Measurements from ENCODE around the gene TMEM88. TPM values are rescaled to one million over a fixed set of nuclear protein-coding genes. Genes with fewer than 3 reads are reported as not detected.

Gene TMEM88
- total RNA-seq, 1 donor from 2014 or later, result 33.7 TPM

DNA sequence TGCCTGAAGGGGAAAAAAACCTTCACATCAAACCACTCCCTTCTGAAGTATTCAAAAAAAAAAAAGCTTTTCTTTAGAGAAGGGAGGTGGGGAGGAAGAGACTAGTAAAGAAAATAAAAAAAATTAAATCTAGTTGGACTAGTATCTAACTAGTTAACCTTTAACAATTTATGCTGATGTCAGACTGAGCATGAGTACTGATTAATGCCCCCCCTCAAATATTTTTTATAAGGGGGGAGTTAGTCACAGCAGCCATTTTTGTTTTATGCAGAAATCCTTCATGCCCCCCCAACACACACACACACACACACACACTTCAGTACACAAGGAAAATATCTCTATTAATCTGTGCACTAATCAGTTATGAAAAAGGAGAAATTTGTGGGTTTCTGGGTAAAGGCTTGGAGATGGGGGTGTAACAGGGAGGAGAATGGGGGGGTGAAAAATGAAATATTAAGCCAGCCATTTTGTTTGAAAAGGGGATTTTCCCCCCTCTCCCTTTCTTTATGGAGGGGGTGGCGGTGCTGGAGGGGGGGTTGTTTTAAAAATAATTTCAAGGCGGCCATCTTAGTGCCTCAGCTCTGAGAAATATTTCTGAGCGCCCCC lies 29.0 kb downstream of the TMEM88 start:
- H3K27ac ChIP-seq (ENCODE audit: low read depth, low read length), result peak overlapping the region; percentile 8
- peak overlapping the region; percentile 15 for H3K27ac Mint-ChIP-seq (ENCODE audit: unreplicated experiment)
- H4K20me1 ChIP-seq (ENCODE audit: insufficient read depth, low read length), result peaks cover 12% of the 10 kb centered on the region
- no peaks in the 10 kb centered on the region for H3K9me3 Mint-ChIP-seq (ENCODE audit: unreplicated experiment)
- H3K27me3 ChIP-seq (ENCODE audit: insufficient read depth, low read length), result no peaks in the 10 kb centered on the region
- peak overlapping the region; percentile 83 for H3K4me2 ChIP-seq (ENCODE audit: low read length)
- H3K4me3 Mint-ChIP-seq (ENCODE audit: unreplicated experiment), result peak overlapping the region; percentile 82
- H3K36me3 Mint-ChIP-seq (ENCODE audit: low read depth, unreplicated experiment), result no peaks in the 10 kb centered on the region
- DNase-seq (ENCODE audit: low read depth) (peak; percentile 45), FAIRE-seq (no peak)
- no peaks in the 10 kb centered on the region for H3K27me3 Mint-ChIP-seq (ENCODE audit: low read depth, unreplicated experiment)
- H3K79me2 ChIP-seq (ENCODE audit: insufficient read depth, low read length), result peaks cover 23% of the 10 kb centered on the region
- TF ChIP-seq, protein P1, sequence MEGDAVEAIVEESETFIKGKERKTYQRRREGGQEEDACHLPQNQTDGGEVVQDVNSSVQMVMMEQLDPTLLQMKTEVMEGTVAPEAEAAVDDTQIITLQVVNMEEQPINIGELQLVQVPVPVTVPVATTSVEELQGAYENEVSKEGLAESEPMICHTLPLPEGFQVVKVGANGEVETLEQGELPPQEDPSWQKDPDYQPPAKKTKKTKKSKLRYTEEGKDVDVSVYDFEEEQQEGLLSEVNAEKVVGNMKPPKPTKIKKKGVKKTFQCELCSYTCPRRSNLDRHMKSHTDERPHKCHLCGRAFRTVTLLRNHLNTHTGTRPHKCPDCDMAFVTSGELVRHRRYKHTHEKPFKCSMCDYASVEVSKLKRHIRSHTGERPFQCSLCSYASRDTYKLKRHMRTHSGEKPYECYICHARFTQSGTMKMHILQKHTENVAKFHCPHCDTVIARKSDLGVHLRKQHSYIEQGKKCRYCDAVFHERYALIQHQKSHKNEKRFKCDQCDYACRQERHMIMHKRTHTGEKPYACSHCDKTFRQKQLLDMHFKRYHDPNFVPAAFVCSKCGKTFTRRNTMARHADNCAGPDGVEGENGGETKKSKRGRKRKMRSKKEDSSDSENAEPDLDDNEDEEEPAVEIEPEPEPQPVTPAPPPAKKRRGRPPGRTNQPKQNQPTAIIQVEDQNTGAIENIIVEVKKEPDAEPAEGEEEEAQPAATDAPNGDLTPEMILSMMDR (IDR thresholded peaks at IDR 0.05; ENCODE audit: insufficient read depth, low read depth, low read length), result no peak
- no peak for TF ChIP-seq EZH2 (IDR thresholded peaks at IDR 0.05; ENCODE audit: insufficient read depth, low read length)
- no peaks in the 10 kb centered on the region for H3K9me3 ChIP-seq (ENCODE audit: insufficient read depth, low read depth, low read length)
- peaks cover 26% of the 10 kb centered on the region for H3K4me1 ChIP-seq (ENCODE audit: insufficient read depth, low read length)
- peak overlapping the region; percentile 49 for H3K4me3 ChIP-seq (ENCODE audit: insufficient read depth, low read depth, low read length)
- H3K36me3 ChIP-seq (ENCODE audit: insufficient read depth, low read length), result peaks cover 14% of the 10 kb centered on the region
- peak overlapping the region; percentile 75 for H3K9ac ChIP-seq (ENCODE audit: low read length)
- peak overlapping the region; percentile 8 for H2AFZ ChIP-seq (ENCODE audit: low read depth, low read length)
- H3K4me1 Mint-ChIP-seq (ENCODE audit: low read depth, unreplicated experiment), result no peaks in the 10 kb centered on the region

DNA sequence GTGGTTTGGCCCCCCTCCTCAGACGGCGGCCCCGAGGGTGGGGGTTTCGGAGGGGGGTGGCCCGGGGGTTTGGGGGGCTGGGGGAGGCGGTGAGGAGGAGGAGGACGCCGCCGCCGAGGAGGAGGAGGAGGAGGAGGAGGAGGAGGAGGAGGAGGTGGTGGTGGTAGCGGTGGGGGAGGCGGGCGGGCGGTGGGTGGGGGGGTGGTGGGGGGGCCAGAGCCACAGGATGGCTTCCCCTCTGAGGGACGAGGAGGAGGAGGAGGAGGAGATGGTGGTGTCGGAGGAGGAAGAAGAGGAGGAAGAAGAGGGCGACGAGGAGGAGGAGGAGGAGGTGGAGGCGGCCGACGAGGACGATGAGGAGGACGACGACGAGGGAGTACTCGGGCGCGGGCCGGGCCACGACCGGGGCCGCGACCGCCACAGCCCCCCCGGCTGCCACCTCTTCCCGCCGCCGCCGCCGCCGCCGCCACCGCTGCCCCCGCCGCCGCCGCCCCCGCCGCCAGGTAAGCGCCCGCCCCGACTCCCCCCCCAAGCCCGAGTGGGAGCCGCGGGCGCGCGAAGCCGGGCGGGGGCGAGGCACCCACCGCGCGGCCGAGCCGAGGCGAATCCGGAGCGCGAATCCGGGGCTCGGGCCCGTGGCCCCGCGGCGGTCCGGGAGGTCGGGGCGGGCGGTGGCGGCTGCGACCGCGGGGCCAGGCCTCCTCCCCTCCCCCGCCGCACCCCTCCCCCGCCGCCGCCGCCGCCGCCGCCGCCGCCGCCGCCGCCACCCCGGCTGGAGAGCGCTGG lies 29.9 kb downstream of the TMEM88 start:
- Histone ChIP-seq H3K9me3 (ENCODE audit: insufficient read depth, low read depth, low read length) (no peaks in the 10 kb centered on the region), H3K27me3 (ENCODE audit: insufficient read depth, low read length) (no peaks in the 10 kb centered on the region), H3K4me1 (ENCODE audit: insufficient read depth, low read length) (peaks cover 35% of the 10 kb centered on the region), H3K4me3 (ENCODE audit: insufficient read depth, low read depth, low read length) (peak overlapping the region; percentile 71), H3K79me2 (ENCODE audit: insufficient read depth, low read length) (peaks cover 32% of the 10 kb centered on the region), H2AFZ (ENCODE audit: low read depth, low read length) (no peak overlapping the region), H3K36me3 (ENCODE audit: insufficient read depth, low read length) (peaks cover 14% of the 10 kb centered on the region), H3K27ac (ENCODE audit: low read depth, low read length) (peak overlapping the region; percentile 84), H4K20me1 (ENCODE audit: insufficient read depth, low read length) (peaks cover 21% of the 10 kb centered on the region), H3K4me2 (ENCODE audit: low read length) (peak overlapping the region; percentile 96), H3K9ac (ENCODE audit: low read length) (peak overlapping the region; percentile 87)
- Mint-ChIP-seq H3K27ac (ENCODE audit: unreplicated experiment) (no peak overlapping the region), H3K9me3 (ENCODE audit: unreplicated experiment) (no peaks in the 10 kb centered on the region), H3K36me3 (ENCODE audit: low read depth, unreplicated experiment) (peaks cover 3% of the 10 kb centered on the region), H3K4me1 (ENCODE audit: low read depth, unreplicated experiment) (no peaks in the 10 kb centered on the region), H3K27me3 (ENCODE audit: low read depth, unreplicated experiment) (no peaks in the 10 kb centered on the region), H3K4me3 (ENCODE audit: unreplicated experiment) (peak overlapping the region; percentile 81)
- TF ChIP-seq EZH2 (IDR thresholded peaks at IDR 0.05; ENCODE audit: insufficient read depth, low read length), result no peak
- TF ChIP-seq, protein P1 (IDR thresholded peaks at IDR 0.05; ENCODE audit: insufficient read depth, low read depth, low read length), result no peak
- FAIRE-seq (no peak), DNase-seq (ENCODE audit: low read depth) (no peak)
